ENCODE results near the gene CHTOP.
"Not testable (repeated sequence)": the region's sequence is repeated elsewhere in the genome, so short reads cannot be mapped to it uniquely, and the experiment has no call there.

The CHTOP gene

DNA sequence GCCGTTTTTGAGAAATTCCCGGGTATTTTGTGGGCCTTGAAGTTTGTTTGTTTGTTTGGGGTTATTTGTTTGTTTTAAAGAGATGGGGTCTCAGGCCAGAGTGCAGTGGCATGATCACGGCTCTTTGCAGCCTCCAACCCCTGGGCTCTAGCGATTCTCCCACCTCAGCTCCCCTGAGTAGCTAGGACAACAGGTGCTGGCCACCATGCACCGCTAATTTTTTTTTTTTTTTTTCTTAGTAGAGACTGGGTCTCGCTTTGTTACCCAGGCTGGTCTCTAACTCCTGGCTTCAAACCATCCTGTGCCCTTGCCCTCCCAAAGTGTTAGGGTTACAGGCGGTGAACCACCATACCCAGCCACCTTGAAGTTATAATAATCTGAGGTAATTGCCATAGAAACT, 2.0 kb downstream of the CHTOP start:
- DNase-seq (ENCODE audit: low spot score) = no peak

DNA sequence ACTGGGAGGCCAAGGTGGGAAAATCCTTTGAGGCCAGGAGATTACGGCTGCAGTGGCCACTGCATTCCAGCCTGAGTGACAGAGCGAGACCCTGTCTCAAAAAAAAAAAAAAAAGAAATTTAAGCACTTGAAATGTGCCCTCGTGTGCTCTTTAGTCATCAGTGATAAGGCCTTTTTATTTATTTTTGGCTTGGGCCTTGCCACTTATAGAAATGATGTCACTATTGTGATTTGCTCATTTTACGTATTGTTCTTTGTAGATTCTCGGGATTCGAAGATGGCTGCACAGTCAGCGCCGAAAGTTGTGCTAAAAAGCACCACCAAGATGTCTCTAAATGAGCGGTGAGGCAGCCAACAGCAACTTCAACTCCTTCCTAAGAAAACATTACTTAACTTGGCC, 2.4 kb downstream of the CHTOP start:
- DNase-seq (ENCODE audit: low spot score) = no peak

DNA sequence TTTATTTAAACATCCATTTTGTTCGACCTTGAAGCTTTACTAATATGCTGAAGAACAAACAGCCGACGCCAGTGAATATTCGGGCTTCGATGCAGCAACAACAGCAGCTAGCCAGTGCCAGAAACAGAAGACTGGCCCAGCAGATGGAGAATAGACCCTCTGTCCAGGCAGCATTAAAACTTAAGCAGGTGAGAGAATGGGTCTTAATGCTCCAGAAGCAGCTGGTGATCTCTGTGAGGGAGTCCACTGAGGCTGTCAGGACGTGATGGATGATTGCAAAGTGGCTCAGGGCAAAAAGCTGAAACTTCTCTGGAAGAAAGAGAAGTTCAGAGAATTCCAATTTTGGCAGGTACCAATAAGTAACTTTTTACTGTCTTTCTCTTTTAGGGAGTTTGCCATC, 4.4 kb downstream of the CHTOP start:
- no peak for DNase-seq (ENCODE audit: low spot score)

DNA sequence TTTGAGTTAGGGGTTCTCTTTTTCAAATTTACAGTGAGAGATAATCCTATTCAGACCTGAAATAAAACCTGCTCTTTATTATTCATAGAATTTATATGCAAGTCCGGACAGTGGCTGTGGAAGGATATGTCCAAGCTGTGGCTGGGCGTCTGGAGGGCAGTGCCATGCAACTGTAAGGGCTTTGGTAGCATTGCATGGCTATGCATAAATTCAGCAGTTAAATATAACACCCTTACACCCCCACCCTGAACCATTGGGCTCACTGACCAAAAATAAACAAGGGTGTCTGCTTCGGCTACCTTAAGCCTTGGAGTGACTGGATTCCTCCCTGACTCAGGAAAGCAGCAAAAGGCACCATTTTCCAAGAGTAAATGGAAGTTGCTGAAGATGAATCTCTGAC, 5.4 kb downstream of the CHTOP start:
- DNase-seq (ENCODE audit: low spot score) = no peak

DNA sequence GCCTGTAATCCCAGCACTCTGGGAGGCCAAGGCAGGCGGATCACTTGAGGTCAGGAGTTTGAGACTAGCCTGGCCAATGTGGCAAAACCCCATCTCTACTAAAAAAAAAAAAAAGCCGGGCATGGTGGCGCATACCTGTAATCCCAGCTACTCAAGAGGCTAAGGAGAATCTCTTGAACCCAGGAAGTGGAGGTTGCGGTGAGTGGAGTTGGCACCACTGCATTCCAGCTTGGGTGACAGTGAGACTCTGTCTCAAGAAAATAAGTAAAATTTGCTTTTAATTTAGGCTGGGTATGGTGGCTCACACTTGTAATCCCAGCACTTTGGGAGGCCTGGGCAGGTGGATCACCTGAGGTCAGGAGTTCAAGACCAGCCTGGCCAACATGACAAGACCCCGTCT, 6.3 kb downstream of the CHTOP start:
- DNase-seq (ENCODE audit: low spot score) = not testable (repeated sequence)

DNA sequence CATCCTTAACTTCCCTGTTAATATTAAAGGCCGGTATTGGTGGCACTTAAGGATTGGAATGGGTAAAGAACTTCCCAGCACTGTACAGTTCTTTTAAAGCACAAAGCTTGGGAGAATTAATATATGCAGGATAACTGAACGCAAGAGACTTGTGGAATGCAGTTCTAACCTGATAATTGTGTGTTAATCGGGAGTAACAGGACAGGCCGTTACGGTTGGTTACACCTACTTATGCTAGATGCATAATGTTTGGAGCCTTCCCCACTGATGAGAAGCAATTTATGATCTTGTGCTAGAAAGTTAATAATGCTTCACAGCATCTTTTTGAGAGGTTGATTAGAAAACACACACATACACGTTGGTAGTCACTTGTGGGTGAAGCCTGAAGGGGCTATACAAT, 7.0 kb downstream of the CHTOP start:
- DNase-seq (ENCODE audit: low spot score) = no peak

DNA sequence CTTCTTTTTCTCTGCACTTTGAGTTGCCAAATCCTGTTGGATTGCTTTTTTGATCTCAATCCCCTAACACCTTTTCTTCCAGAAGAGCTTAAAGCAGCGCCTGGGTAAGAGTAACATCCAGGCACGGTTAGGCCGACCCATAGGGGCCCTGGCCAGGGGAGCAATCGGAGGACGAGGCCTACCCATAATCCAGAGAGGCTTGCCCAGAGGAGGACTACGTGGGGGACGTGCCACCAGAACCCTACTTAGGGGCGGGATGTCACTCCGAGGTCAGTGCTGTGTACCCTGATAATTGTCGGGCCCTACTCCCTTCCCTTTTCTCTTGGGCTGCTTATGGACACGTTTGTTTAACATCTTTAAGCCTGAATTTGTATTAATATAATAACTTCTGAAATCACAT, 8.3 kb downstream of the CHTOP start:
- DNase-seq (ENCODE audit: low spot score) = no peak

DNA sequence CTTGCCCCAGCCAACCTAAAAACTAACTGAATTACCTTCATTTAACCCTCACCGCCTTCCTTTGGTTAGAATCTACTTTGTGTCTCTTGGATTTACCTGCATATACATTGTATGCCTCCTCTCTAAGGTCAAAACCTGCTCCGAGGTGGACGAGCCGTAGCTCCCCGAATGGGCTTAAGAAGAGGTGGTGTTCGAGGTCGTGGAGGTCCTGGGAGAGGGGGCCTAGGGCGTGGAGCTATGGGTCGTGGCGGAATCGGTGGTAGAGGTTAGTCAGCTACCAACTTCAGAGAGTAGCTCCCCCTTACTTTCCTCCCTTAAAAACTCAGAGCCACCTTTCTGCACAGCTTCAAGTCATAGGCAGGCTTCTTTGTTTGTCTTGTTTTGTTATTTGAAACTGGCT, 9.2 kb downstream of the CHTOP start:
- DNase-seq (ENCODE audit: low spot score) = no peak

DNA sequence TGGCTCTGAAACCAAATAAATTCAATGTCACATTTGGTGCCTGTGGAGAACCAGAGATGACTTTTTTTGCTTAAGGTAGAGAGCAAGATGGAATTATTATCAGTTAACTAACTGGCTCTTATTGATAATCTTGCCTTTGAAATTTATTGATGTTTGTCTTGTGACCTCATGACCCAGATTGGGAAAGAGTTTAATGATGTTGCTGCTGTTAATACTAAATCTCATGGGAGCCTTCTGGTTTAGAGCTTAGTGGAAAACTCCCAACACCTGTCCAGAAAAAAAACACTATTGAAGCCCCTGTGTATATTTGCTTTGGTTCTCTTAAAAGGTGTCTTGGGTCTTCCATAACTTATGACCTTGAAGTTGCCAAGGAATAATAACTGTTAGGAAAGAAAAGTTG, 9.9 kb downstream of the CHTOP start:
- DNase-seq (ENCODE audit: low spot score) = no peak

DNA sequence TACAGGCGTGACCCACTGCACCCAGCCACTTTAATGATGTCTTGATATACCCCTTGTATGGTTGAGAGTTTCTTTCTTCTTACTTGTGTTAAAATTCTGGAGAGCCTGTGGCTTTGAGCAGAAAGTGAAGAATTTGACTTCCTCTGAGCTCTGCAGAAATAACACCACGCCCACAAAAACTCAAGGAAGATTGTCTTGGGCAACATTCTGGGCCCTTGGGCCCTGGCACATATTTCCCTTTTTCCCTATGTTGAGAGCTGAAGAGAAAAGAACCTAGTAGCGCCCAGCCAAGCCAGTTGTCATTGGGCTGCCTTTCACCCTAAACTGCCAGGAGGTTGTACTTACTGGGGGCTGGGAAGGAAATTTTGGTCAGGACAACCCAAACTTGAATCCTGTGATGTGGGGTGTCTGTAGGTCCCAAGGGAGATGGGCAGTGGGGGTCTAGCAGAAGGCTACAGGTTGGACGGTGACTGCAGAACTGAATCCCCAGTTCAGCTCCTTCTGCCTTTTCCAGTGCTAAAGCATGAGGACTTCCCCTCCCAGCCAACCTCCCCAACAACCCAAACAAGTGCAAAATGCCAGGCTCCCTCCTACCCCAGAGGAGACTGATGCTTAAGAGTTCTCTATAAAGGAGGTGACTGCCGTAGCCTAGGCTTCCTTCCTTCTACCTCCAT, 12.9 kb downstream of the CHTOP start:
- DNase-seq (ENCODE audit: low spot score) = no peak

DNA sequence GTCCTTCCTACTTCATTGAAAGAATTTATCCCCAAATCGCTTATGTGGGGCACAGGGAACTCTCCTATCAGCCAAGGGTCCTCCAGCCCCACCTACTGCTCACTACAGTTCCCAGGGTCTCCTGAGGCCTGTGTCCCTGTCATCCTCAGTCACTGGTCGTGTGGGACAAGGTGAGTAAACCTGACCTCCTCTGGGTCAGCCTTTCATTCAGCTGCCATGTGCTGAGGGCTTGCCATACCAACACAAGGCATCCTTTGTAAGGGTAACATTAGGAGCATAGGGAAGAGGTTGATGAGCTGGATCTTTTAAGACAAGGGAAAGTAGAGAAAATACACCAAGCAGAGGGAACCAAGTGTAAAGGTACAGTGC, 13.5 kb downstream of the CHTOP start:
- no peak for DNase-seq (ENCODE audit: low spot score)

DNA sequence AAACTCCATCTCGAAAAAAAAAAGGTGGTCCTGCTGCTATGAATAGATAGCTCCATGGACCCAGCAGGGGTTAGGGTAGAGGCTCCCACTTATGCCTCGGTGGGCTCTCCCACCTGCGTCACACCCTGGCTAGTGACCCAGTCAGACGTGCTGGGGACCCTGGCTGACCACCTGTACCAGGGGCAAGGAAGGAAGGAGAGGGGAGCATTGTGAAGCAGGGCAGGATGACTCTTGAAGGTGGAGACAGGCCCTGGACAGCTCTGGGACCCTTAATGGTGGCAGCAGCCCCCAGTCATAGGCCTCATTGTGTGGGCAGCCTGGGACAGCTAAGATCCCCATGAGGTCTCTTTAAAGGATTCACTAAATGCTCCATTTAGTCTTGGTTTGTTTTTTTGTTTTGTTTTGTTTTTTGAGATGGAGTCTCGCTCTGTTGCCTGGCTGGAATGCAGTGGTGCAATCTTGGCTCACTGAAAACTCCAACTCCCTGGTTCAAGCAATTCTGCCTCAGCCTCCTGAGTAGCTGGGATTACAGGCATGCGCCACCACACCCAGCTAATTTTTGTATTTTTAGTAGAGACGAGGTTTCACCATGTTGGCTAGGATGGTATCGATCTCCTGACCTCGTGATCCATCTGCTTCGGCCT, 14.3 kb downstream of the CHTOP start:
- DNase-seq (ENCODE audit: low spot score) = no peak

DNA sequence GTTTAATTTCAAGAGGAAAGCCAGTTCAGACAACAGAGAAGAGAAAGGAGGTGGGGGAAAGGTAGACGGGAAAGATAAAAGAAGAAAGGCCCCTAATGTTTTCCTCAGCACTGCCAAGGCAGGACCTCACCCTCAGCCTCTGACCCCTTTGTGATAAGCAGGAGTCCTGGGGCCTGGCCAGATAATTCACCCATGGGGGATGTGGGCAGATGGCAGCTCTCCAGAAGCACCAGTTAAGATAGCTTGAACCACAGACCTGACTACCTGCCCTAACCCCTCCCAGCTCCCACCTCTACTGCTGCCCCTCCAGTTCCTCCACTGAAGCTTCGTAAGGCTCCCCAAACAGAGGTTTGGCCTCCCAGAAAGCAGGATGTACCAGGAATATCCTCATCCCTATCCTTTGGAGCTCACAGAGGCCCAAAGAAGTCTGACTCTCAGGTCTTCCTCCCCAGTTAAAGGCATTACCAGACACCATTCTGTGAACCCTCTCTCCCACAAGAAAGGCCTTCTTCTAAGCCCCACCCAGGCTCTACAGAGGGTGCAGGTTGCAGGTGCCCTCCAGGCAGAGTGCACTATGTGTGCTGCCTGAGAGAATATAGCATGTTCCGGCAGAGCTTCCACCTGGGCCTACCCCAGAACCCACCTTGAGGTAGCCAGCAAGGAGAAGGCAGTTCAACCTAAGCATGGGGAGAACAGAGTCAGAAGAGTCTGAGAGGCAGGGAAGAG, 15.4 kb downstream of the CHTOP start:
- no peak for DNase-seq (ENCODE audit: low spot score)

DNA sequence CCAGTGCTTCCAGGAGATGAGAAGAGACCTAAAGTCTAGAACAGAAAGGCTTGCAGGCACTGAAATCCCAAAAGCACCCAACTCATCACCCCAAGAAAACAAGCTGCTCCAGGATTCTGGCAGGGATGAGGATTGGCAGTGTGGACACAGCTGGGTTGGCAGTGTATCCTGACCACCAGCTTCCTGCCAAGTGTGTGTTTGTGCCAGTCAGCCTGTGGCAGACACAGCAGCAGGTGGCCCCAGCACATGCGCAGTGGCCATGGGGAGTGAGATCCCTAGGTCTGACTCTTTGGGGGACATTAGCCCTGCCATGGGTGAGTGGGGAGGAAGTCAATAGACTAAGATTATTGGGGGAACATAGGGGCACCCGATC, 16.0 kb downstream of the CHTOP start:
- DNase-seq (ENCODE audit: low spot score) = no peak

DNA sequence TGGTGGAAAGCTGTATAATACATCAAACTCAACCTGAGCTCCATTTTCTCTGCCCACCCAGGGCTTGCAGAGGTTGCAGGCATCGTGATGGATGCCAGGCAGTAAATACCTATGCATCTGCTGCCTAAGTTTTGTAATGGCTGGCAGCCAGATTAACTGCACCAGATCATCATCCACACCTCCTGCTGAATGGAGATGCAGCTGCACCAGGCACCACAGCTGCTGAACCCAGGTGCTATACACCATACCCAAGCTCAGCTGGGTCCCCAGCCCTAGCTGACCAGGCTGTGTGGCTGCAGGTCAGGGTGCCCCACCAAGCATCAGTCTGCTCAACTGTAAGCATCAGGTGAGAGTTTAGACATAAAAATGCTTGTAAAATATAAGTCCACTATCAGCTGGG, 17.9 kb downstream of the CHTOP start:
- no peak for DNase-seq (ENCODE audit: low spot score)

DNA sequence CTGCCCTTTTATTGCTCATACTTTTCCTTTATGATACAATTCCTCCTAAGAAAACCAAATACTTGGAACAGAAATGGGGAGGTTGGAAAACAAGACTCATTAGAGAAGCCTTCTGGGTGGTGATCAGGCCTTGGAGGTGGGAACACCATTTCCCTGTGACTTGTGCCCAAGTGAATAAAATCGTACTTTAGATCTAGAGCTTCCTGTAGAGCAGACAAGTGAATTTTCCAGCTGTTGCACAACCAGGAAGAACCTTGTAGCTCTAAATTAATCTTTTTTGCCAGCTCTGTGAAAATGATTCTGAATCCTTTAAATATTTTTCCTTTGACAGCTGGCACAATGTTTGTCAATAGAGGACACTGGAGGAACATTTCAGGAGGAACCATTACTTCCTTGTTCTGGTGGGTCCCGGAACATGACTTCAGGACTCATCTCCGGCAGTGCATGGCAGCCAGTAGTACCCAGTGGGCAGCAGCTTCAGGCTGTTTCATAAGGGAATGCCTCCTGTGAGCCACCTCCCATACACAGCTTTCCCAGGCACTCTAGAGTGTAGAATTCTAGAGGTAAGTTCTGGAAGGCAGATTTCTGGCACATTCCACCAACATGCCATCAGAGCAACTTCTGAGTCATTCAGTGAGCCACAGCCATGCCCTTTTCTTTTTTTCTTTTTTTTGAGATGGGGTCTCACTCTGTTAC, 19.1 kb downstream of the CHTOP start:
- DNase-seq (ENCODE audit: low spot score) = no peak

DNA sequence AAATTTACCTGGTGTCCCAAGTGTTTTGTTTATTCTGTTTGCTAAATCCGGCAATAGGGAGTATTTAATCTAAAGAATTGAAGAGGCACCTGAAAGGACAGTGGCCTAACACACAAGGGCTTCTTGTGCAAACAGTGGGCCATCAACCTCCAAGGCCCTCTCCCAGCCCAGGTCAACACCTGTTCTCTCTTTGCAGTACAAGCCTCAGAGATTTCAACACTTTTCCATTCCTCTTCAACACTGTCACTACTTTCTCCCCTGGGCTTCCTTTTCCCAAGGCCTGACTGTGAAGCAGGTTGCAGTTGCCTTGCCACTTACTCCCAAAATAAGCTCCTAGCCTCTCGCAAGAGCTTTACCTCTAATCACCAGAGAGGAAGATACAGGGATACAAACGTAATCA, 21.5 kb downstream of the CHTOP start:
- DNase-seq (ENCODE audit: low spot score) = no peak

DNA sequence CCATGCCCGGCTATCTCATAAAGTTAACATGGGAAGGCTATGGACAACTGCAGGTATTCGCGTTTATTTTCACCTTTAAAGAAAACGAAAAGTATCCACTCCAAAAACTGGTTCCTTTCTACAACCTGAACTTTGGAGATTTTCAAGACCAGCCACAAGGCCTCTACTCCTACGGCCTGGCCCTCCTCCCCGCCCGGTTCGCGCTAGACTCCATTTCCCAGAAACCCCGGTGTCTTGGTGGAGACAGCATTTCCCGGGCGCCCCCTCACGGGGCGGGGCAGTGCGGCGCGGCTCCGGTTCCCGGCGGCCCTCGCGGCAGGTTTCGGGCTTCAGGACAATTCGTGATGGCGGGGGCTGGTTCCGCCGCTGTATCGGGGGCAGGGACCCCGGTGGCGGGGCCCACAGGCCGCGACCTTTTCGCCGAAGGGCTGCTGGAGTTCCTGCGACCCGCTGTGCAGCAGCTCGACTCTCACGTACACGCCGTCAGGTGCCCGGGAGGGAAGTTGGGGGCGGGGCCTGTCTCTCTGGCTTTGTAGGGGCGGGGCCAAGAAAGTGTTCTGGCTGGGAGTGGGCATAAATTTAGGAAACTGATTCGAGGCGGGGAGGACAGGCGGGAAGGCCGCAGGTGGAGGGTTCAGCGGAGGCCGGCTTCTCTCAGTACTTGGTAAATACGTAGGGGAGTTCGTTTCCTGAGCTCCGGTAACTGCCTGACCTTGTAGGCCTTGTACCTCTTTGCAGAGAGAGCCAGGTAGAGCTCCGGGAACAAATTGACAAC, 24.7 kb downstream of the CHTOP start, which contains the start of gene SNAPIN:
SNAPIN (plus strand) TSS at position 304 of the 775 bp plus-strand sequence; CDS start at position 345, 41 bp downstream.
- peak; percentile 86 for DNase-seq (ENCODE audit: low spot score)

DNA sequence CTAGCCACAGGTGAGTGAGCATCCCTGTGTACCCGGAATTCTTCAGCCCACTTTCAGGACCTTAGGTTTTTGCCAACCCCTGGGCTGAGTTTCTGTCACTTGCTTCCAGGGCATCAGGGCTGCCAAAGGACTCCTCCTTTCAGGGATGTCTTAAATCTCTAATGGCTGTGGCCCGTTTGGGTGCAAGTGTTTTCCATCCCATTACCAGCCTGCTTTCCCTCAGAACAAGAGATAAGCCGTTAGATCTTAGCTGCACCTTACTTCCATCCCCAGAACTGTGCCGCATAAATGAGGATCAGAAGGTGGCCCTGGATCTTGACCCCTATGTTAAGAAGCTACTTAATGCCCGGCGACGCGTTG, 25.3 kb downstream of the CHTOP start:
- no peak for DNase-seq (ENCODE audit: low spot score)

DNA sequence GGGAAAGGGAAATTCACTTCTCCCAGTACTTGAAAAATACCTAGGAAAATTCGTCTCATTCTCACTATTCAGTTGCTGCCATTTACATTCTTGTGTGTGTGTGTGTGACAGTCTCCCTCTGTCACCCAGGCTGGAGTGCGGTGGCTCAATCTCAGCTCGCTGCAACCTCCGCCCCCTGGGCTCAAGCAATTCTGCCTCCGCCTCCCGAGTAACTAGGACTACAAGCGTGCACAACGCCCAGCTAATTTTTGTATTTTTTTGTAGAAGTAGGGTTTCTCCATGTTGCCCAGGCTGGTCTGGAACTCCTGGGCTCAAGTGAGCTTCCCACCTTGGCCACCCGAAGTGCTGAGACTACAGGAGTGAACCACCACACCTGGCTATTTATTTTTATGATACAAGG, 25.8 kb downstream of the CHTOP start:
- no peak for DNase-seq (ENCODE audit: low spot score)

DNA sequence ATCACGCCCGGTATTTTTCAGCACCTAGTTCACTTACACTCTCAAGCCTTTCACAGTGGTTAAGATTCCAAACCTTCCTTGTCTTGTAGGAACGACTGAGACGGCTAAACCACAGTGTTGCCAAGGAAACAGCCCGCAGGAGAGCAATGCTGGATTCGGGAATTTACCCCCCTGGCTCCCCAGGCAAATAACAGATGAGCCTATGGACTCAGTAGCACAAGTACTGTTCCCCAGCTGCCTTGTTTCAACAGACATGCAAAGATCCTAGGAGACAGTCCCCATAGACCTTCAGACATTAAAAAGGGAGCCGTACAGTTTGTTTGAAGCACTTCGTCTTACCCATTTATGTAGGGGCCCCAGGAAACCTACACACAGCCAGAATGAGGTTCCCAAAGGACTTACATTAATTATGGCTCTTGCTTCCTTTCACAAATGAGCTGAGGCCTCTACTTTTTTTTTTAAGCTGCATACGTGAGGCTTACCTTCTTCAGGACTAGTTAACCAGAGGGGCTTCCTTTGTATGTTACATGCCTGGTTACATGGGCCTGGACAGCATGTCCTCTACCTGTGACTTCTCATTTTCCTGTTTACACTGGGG, 27.3 kb downstream of the CHTOP start:
- DNase-seq (ENCODE audit: low spot score) = no peak

DNA sequence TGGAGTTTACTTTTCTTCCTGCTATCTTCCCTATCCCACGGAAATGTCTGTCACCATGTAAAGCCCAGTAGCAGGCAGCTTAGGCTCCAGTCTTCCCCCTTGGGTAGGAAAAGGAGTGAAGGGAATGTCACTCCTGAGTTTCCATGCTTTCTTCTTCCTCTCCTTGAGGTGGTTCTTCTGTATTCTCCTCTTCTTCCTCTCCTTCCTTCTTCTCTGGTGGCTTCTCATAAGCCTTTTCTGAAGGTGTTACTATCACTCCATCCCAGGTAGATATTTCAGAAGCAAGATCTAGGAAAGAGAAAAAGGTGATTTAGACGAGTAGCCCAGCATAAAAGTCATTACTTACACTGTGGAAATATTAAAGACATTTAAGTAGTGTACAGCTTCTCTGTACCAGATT, 28.4 kb downstream of the CHTOP start:
- DNase-seq (ENCODE audit: low spot score) = no peak
